RWPE1 (cell line): ENCODE results near the gene TEK.

ENCODE experiments used
- CTCF ChIA-PET: fragments of 350-600 bp; sonication (Branson Sonifier 250); formaldehyde crosslinking; extraction: SDS; loops from one replicate; lab custom pipeline; 2021; lab: Yijun Ruan, JAX
- POLR2A ChIA-PET: fragments of 400-600 bp; formaldehyde crosslinking; extraction: SDS; loops from one replicate; lab custom pipeline; 2020; ENCODE audit warnings: antibody characterized with exemption; ENCODE audit not compliant: low non-redundant PET; lab: Yijun Ruan, JAX
- DNase-seq: peaks from one replicate; pipeline ENCODE4 v3.0.0; 2012; ENCODE audit warnings: low spot score
- H3K27ac ChIP-seq: fragments of 450-650 bp; 2 replicates; pipeline ENCODE4 v1.5.1; 2017
- CTCF ChIP-seq: fragments of 450-650 bp; conservative IDR thresholded peaks from 2 replicates; pipeline ENCODE4 v1.5.1; 2017; ENCODE audit warnings: low read depth, mild to moderate bottlenecking

Gene TEK

GRCh38 chr9:27248702-27249101 lies 139.7 kb downstream of the TEK start:
- no peak for DNase-seq
- ChIA-PET CTCF (interaction anchor here (0.6 to 1.5 kb wide), 4 partner anchors 28 to 356 kb away, joined by 3 read pairs; no protein-coding TSS in a partner anchor), POLR2A (no interaction called here)
- no peak overlapping the region for H3K27ac ChIP-seq
- no peak for TF ChIP-seq CTCF

GRCh38 chr9:27258662-27259061 lies 149.6 kb downstream of the TEK start:
- ChIA-PET POLR2A (no interaction called here), CTCF (interaction anchor here (1.3 kb wide), 1 partner anchor 11 kb away, joined by 3 read pairs; no protein-coding TSS in a partner anchor)
- no peak for TF ChIP-seq CTCF
- no peak for DNase-seq
- no peak overlapping the region for H3K27ac ChIP-seq

- no peak for TF ChIP-seq CTCF
- DNase-seq, result no peak
- ChIA-PET POLR2A (no interaction called here), CTCF (interaction anchor here (0.6 kb wide), 1 partner anchor 228 kb away, joined by 3 read pairs; no protein-coding TSS in a partner anchor)
- no peak overlapping the region for H3K27ac ChIP-seq
Observed at GRCh38 chr9:27260789-27261516, 151.9 kb downstream of the TEK start.

GRCh38 chr9:27261517-27262211 lies 152.6 kb downstream of the TEK start:
- no peak overlapping the region for H3K27ac ChIP-seq
- POLR2A ChIA-PET, result no interaction called here
- peak; percentile 22 for DNase-seq
- CTCF ChIA-PET, result interaction anchor here (0.6 kb wide), 1 partner anchor 229 kb away, joined by 3 read pairs; no protein-coding TSS in a partner anchor
- no peak for TF ChIP-seq CTCF

GRCh38 chr9:27272103-27272502 lies 163.1 kb downstream of the TEK start:
- CTCF ChIA-PET, result no interaction called here
- H3K27ac ChIP-seq, result no peak overlapping the region
- POLR2A ChIA-PET, result no interaction called here
- DNase-seq, result no peak
- TF ChIP-seq CTCF, result no peak

- POLR2A ChIA-PET, result no interaction called here
Observed at GRCh38 chr9:27273186-27273585, 164.2 kb downstream of the TEK start.

More at GRCh38 chr9:27273186-27273585, 164.2 kb downstream of the TEK start:
- DNase-seq, result no peak
- CTCF ChIA-PET, result no interaction called here
- H3K27ac ChIP-seq, result no peak overlapping the region
- no peak for TF ChIP-seq CTCF
